HG03439 (cell line): Measurements from ENCODE around the gene MZT2A.
A peak's percentile ranks its signal among the peaks of the same experiment; 100 is the strongest.
"Not testable (repeated sequence)": the region's sequence is repeated elsewhere in the genome, so short reads cannot be mapped to it uniquely, and the experiment has no call there.

Source experiments
- ATAC-seq: cut with Tn5 transposase; IDR thresholded peaks from one replicate; pipeline ENCODE4 v1.9.1; 2021; ENCODE audit warnings: mild to moderate bottlenecking, moderate library complexity; ENCODE audit not compliant: unreplicated experiment

MZT2A gene

DNA sequence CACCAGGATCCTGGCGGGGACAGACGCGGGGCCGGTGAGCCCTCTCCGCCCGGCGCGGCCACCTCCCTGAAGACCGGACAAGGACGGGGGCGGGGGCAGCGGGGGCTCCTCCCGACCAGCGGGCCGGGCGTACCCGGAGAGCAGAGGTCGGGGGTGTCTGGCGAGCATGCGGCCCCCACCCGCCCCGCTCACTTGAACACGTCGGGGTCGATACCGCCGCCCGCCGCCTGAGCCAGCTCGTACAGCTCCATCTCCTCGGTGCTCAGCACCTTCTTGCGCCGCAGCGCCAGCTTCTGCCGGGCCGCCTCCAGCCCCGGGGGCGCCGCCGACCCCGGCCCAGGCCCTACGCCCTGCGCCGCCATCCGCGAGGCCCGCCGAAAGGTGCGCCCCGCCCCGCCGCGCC is at the start of gene MZT2A:
Gene MZT2A (minus strand): TSS at position 383 of the 403 bp plus-strand sequence. CDS start 21 bp downstream, at position 362.
- ATAC-seq = peak; percentile 16

DNA sequence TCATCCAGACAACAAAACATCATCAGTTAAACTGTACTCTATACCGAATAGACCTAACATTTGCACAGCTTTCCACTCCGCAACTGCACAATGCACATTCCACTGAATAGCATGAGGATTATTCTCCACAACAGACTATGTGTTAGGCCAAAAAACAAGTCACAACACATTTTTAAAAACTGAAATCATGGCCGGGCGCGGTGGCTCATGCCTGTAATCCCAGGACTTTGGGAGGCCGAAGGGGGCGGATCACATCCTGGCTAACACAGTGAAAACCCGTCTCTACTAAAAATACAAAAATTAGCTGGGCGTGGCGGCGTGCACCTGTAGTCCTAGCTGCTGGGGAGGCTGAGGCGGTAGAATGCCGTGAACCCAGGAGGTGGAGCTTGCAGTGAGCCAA is 46.7 kb upstream of the MZT2A start:
- not testable (repeated sequence) for ATAC-seq

GRCh38 chr2:131536841-131537240 is 44.6 kb upstream of the MZT2A start:
- ATAC-seq = not testable (repeated sequence)

DNA sequence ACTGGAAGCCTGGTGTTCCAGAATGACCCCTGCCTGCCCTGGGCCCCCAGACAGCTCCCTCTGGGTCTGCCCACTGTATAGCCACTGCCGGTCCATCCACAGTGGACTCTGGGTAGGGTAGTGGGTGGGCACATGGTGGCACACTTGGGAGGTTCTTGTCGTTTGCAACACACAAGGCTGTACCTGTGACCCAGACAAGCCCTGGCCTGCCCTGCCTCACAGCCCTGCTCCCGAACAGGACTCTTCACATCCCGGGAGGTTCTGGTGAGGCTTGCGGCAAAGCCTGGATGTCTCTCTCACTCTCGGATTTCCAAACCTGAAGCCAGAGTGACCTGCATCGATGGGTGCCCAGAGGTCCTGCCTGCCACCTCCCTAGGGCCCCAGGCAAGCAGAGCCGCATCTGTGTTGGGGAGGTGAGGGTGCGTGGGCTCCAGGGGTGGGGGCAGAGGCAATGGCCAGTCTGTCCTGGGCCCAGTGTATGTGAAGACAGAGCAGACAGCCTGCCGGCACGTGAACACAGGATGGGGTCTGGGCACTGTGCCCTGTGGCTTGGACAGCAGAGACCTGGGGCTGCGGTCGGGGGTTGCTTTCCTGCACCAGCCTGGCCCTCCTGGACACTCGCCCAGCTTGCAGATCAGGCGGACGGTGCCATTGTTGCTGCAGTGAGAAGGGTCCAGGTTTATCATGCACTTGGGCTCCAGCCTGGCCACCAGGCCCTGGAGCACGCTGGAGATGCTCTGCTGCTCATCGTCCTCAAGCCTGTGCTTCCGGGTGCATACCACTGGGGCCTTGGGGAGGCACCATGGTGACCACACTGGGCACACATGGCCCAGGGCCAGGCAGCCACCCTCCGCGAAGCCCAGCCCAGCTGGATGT is 44.0 kb upstream of the MZT2A start:
- not testable (repeated sequence) for ATAC-seq

GRCh38 chr2:131535526-131535925 is 43.3 kb upstream of the MZT2A start:
- no peak for ATAC-seq

DNA sequence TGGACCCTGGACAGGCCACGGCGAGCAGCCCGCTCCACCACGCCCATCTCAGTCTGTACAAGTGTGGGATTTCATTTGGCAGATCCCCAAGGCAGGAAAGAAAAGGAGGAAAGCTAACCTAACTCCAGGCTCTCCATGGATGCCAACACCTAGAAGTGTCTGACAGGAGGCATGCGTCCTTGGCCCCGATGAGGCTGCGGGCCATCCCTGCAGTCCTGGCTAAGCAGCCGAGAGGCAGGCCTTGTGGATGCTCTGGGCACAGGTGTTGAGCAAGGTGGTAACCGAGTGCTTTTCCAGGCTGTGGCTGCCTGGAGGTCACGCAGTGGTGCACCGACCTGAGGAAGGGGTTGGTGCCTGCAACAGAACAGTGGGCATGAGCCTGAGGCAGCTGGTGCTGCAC is 42.8 kb upstream of the MZT2A start:
- not testable (repeated sequence) for ATAC-seq

DNA sequence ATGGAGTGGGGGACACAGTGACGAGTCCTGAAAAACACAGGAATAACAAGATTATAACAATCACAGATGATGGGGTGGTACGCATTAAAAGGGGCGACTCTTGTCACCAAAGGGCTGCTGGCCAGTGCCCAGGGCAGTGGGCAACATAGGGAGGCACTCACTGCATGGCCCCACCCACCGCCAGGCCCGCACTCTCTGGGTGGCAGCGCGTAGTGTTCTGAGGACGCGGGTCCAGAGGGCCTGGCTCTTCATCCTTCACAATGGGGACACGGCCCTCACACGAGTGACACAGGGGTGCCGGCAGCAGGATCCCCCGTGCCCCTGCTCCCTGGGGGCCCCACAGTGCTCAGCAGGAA is 42.1 kb upstream of the MZT2A start:
- ATAC-seq = not testable (repeated sequence)

DNA sequence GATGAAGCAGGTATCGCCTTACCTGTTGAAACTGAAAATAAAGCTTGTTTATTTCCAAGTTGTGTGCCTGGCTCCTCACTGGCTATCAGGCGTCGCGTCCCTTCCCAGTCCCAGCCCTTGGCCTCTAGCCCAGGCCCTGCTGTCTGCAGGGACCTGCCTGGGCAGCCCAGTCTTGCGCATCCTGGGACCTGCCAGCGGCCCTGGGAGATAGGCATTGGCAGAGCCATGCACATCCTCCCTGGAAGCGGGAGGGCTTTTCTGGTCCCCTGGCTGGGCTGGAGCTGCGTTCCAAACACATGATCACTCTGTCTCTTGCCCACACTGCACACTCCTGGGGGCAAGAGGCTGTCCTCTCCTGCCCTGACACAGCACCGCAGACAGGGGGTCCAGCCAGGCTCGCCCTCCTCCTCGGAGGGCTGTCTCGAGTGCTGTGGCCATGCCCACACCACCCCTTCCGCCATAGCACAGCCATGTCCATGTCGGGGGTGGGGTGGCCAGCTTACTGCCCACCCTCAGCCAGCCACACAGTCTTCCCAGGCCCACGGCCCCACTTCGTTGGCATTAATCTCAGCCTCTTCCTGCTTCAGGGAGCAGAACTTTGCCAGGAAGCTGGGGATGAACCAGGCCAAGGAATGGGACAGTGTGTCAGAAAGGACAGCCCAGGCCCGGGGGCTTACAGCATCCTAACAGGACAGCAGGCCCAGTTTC is 41.6 kb upstream of the MZT2A start:
- ATAC-seq = not testable (repeated sequence)

GRCh38 chr2:131532723-131533608 is 40.8 kb upstream of the MZT2A start:
- not testable (repeated sequence) for ATAC-seq

DNA sequence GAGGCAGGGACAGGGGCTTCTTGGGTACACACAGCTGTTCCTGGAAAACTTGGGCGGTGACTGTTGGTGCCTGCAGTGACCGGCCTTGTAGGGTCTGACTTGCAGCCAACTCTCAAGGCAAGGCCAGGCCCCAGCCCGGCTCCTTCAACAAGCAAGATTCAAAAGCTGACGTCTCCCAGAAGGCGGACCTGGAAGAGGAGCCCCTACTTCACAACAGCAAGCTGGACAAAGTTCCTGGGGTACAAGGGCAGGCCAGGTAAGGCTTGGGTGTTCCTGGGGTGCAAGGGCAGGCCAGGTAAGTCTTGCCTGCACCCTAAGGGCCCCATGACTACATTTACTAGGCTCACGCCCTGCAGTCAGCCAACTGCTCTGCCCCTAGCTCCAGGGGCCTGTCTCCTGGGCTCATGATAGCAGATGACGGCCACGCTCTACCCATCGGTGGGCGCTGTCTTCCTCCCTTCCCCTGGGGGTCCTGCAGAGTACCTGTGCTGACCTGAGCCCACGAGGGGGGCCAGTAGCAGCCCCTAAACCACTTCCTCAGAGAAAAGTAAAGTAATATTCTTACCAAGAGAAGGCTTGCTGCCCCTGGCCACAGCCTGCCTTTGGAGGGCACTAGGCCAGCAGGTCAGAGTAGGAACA is 39.5 kb upstream of the MZT2A start:
- ATAC-seq = not testable (repeated sequence)

DNA sequence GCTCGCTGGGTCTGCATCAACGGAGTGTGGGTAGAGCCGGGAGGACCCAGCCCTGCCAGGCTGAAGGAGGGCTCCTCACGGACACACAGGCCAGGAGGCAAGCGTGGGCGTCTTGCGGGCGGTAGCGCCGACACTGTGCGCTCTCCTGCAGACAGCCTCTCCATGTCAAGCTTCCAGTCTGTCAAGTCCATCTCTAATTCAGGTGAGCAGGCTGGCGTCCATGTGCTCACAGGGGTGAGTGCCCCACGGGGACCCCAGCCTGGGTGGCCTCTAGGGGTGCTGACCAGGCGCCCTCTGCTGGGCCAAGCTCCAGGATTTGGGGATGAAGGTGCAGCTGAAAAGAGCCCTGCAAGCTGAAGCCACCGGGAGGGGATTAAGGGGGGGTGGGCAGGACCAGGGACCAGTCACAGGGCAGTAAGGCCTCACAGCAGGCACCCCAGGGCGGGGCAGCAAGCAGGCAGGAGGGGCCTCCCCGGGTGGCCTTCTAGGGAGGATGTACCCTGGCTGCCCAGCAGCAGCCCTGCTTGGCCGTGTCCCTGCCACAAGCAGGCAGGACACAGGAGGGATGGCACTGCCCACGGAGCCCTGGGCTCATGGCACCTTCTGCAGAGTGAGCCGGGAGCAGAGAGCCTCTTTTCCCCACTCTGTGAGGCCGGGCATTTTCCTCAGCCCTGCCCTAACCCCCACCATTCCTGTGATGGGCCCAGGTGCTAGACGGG is 38.6 kb upstream of the MZT2A start:
- not testable (repeated sequence) for ATAC-seq

DNA sequence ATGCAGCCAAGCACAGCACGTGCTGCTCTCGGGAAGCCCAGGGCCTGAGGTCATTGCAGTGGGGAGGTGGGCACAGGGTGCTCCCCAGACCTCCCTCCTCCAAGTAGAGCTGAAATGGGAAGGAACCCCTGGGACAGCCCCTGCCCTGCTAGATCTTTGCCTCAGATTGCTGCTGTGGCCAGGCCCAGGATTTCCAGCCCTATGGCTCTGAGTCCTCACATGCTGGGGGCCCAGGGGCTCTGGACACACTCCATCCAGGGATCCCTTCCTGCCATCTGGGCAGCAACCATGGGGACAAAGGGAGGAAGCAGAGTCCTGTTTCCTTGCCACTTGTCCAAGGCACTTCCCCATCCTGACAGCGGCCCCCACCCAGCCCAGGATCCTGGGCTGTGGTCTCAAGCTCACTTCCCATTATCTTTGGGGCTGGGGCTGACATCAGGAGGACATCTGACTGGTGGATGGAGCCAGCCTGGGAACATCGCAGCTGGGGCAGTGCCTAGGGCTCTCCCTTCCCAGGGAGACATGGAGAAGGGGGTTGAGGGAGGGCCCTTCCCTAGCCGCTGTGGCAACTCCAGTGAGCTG is 37.8 kb upstream of the MZT2A start:
- ATAC-seq = not testable (repeated sequence)

GRCh38 chr2:131528981-131529863 is 37.0 kb upstream of the MZT2A start:
- ATAC-seq = peak; percentile 75

GRCh38 chr2:131527131-131528001 is 35.2 kb upstream of the MZT2A start, which contains the start of gene CCDC74A:
CCDC74A (plus strand) TSS chr2:131527888; CDS start chr2:131527971, 83 bp downstream.
- peak; percentile 80 for ATAC-seq

- ATAC-seq = not testable (repeated sequence)
These were observed 33.1 kb upstream of the MZT2A start for GRCh38 chr2:131525256-131525655.

DNA sequence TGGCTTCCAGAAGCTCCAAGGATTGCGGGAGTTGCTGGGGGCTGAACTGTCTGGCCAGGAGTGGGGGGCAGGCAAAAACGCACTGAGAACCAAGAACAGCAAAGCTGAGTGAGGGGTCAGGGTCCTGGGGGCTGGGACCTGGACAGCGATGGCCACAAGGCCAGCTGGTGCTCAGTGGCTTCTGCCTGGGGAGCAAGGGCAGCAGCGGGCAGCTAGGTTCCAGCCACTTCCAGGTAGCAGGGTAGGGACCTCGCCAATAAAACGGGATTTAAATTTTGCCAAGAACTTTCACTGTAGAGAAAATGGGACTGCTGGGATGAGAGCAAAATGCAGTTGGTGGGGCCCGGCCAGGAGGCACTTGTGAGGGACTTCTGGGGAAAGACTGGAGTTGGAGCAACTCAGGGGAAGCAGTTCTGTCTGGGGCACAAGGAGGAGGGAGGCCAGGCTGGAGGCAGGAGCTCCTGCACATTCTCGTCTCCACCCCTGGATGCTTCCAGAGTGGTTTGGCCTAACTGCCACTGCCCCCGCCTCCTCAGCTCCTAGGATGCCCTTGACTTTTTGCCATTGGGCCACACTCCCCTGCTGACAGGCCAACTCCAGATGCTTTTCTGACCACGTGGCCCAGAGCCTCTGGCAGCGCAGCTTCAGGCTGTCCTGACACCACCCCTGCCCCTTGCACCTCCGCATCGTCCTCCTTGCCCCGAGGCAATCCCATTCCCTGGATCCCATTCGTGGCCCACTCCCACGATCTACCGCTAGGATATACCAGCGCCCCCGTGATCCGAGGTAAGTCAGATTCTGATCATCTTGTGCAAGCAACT is 30.0 kb upstream of the MZT2A start:
- no peak for ATAC-seq

- not testable (repeated sequence) for ATAC-seq
These were observed 29.3 kb upstream of the MZT2A start for GRCh38 chr2:131521524-131521923.
